ENCODE results near the gene MAFG.

DNA sequence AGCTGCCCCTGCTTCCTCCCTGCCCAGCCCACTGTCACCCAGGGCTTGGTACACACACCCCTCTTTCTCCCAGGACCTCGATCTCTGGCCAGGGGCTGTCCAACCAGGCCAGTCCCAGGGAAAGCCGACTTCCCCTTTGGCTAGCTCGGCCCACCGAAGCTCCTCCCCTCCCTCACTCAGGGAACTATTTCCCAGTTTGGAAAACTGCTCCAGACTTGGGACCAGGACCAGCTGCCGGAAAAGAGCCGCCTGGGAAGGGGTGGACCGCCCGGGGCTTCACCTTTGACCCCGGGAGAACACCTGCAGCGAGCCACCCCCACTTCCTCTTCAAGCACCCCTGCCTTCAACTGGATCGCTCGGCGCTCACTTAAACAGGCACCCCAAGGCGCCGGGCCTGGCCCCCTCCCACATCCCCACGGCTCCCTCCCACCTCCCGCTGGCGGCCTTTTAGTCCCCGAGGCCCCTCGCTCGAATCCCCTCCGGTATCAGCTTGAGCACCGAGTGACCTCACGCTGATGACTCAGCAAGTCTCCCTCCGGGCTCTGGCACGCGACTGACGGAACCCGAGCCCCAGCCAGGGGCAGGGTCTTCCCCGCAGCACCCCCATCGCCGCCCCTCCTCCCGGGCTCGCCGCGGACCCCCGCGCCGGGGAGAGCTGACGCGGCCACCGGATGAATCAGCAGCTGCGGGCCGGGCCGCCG is 934 bp downstream of the MAFG start:
- TF ChIP-seq, protein P1, sequence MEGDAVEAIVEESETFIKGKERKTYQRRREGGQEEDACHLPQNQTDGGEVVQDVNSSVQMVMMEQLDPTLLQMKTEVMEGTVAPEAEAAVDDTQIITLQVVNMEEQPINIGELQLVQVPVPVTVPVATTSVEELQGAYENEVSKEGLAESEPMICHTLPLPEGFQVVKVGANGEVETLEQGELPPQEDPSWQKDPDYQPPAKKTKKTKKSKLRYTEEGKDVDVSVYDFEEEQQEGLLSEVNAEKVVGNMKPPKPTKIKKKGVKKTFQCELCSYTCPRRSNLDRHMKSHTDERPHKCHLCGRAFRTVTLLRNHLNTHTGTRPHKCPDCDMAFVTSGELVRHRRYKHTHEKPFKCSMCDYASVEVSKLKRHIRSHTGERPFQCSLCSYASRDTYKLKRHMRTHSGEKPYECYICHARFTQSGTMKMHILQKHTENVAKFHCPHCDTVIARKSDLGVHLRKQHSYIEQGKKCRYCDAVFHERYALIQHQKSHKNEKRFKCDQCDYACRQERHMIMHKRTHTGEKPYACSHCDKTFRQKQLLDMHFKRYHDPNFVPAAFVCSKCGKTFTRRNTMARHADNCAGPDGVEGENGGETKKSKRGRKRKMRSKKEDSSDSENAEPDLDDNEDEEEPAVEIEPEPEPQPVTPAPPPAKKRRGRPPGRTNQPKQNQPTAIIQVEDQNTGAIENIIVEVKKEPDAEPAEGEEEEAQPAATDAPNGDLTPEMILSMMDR (conservative IDR thresholded peaks at IDR 0.05; ENCODE audit: low read depth in 2 of 2), result no peak
- peak; percentile 58; the same call in 1 of the 2 replicates for TF ChIP-seq CREB1 (CRISPR knock-in tag; IDR thresholded peaks at IDR 0.05; ENCODE audit: low read depth)
